A375 (cell line): ENCODE data around the gene GCSAML. TPM values are rescaled to one million over a fixed set of nuclear protein-coding genes. Genes with fewer than 3 reads are reported as not detected.

Experiments used
- small RNA-seq: library from RNA; depleted of rRNA; stranded (forward); fragments of <200 nt; gene quantifications from one replicate; pipeline ENCODE3, GENCODE V24; 2014
- total RNA-seq: library from RNA; depleted of rRNA; stranded (reverse); fragments of >200 nt; shearing (Covaris generic); gene quantifications from 2 replicates; pipeline ENCODE4 v1.2.3, GENCODE V29; 2014; rRNA removed

The GCSAML gene
- not detected in 2 replicates for total RNA-seq

GRCh38 chr1:247548769-247549182 is at the start of gene GCSAML:
TSS of gene GCSAML (plus strand) at chr1:247549134. CDS start at chr1:247549192, 58 bp downstream.

GRCh38 chr1:247536340-247536739 is 12.6 kb upstream of the GCSAML start, which contains the start of gene OR2C3:
TSS of gene OR2C3 (minus strand) at chr1:247536440. CDS start at chr1:247532511, 3,929 bp downstream.

GRCh38 chr1:247588060-247588459 is 39.1 kb downstream of the GCSAML start, which contains the start of gene OR2G2:
TSS of gene OR2G2 (plus strand) at chr1:247588360. CDS start at chr1:247588360, 0 bp downstream.

GRCh38 chr1:247605286-247605685 is 56.4 kb downstream of the GCSAML start, which contains the start of gene OR2G3:
TSS of gene OR2G3 (plus strand) at chr1:247605586. CDS start at chr1:247605586, 0 bp downstream.

Small RNAs within 50 kb of the gene (small RNA-seq; reads per million reads assigned to genes)
- not detected for gene RF00026

Other genes starting within 250 kb of the GCSAML start
- gene ZNF496, start 217.3 kb upstream of the GCSAML start, total RNA-seq, result 57.7 and 60.7 TPM in 2 replicates
- 0.53 and 2.0 TPM in 2 replicates for gene NLRP3, start 133.0 kb upstream of the GCSAML start, total RNA-seq
- not detected in 2 replicates for gene OR2B11, start 91.0 kb upstream of the GCSAML start, total RNA-seq
- gene OR2C3, start 12.7 kb upstream of the GCSAML start, total RNA-seq, result not detected in 2 replicates
- gene OR2G2, start 39.2 kb downstream of the GCSAML start, total RNA-seq, result not detected in 2 replicates
- not detected in 2 replicates for gene OR2G3, start 56.5 kb downstream of the GCSAML start, total RNA-seq
- not detected in 2 replicates for gene OR13G1, start 130.6 kb downstream of the GCSAML start, total RNA-seq
- not detected in 2 replicates for gene OR6F1, start 167.5 kb downstream of the GCSAML start, total RNA-seq
- not detected in 2 replicates for gene OR14K1, start 189.5 kb downstream of the GCSAML start, total RNA-seq
- gene OR14A2, start 199.0 kb downstream of the GCSAML start, total RNA-seq, result not detected in 2 replicates
- not detected in 2 replicates for gene OR1C1, start 211.4 kb downstream of the GCSAML start, total RNA-seq